GM12878 (cell line): ENCODE data around the gene OR2A12. TPM values are rescaled to one million over a fixed set of nuclear protein-coding genes. Genes with fewer than 3 reads are reported as not detected.
"Not testable (repeated sequence)": the region's sequence is repeated elsewhere in the genome, so short reads cannot be mapped to it uniquely, and the experiment has no call there.

Experiments
- ATAC-seq: fragments of 200-7000 bp; cut with Tn5 transposase; 3 replicates; pipeline ENCODE4 v1.9.1; 2020; ENCODE audit warnings: mild to moderate bottlenecking, moderate library complexity
- BruUV-seq: library from RNA; stranded (reverse); fragments of 400-500 nt; replicated peaks from 2 replicates; lab custom pipeline; 2021; lab: Mats Ljungman, UMichigan
- CTCF ChIA-PET: fragments of 300-600 bp; sonication (Branson Sonifier 250); formaldehyde crosslinking; extraction: SDS; loops from one replicate; lab custom pipeline; 2021; ENCODE audit warnings: inconsistent platforms; lab: Yijun Ruan, JAX
- POLR2A ChIA-PET: fragments of 350-600 bp; formaldehyde crosslinking; extraction: SDS; loops from one replicate; lab custom pipeline; 2021; ENCODE audit warnings: inconsistent platforms; lab: Charles Lee
- RAD21 ChIA-PET: fragments of 300-600 bp; sonication (Branson Sonifier 250); formaldehyde crosslinking; loops from one replicate; lab custom pipeline; 2023; ENCODE audit warnings: antibody characterized with exemption; ENCODE audit not compliant: unreplicated experiment; lab: Charles Lee
- SMC1A ChIA-PET: fragments of 300-600 bp; sonication (Branson Sonifier 250); formaldehyde crosslinking; loops from one replicate; lab custom pipeline; 2023; ENCODE audit not compliant: unreplicated experiment, uncharacterized antibody; lab: Charles Lee
- DNase-seq: peaks from one replicate; pipeline ENCODE4 v3.0.0-alpha.2; 2011; ENCODE audit warnings: low read depth, low spot score
- FAIRE-seq: peaks from 3 replicates; lab custom pipeline; 2011; peaks lifted over from hg19 to GRCh38; lab: Jason Lieb, UNC
- H2AFZ ChIP-seq: 2 replicates; pipeline ENCODE4 v1.6.0; 2011; ENCODE audit warnings: low read depth, low read length, control low read depth; ENCODE audit not compliant: control insufficient read depth
- H3K27ac ChIP-seq: 2 replicates; pipeline ENCODE4 v1.5.1; 2011; ENCODE audit warnings: control low read depth; ENCODE audit not compliant: control insufficient read depth, insufficient read depth
- H3K27me3 ChIP-seq, 2 experiments: replicated peaks in 1 of 2; 2 replicates each; pipeline versions ENCODE4 v1.6.0 to v1.6.1; 2011; ENCODE audit warnings: low read length in 1 of 2; ENCODE audit not compliant: control insufficient read depth in 2 of 2, insufficient read depth in 2 of 2
- H3K36me3 ChIP-seq, 2 experiments: 2 replicates each; pipeline ENCODE4 v1.5.1; 2011; ENCODE audit warnings: low read length in 1 of 2; ENCODE audit not compliant: control insufficient read depth in 2 of 2, insufficient read depth in 2 of 2
- H3K4me1 ChIP-seq: 2 replicates; pipeline ENCODE4 v1.6.1; 2011; ENCODE audit warnings: mild to moderate bottlenecking, low read length, moderate library complexity, mixed read lengths; ENCODE audit not compliant: control insufficient read depth, insufficient read depth
- H3K4me2 ChIP-seq: 2 replicates; pipeline ENCODE4 v1.6.0; 2011; ENCODE audit warnings: control low read depth; ENCODE audit not compliant: control insufficient read depth, insufficient read depth
- H3K4me3 ChIP-seq: fragments of 200-600 bp; sonication (generic); 2 replicates; pipeline ENCODE4 v1.5.1; 2016
- H3K79me2 ChIP-seq: 2 replicates; pipeline ENCODE4 v1.6.0; 2011; ENCODE audit warnings: low read length; ENCODE audit not compliant: control insufficient read depth, insufficient read depth
- H3K9ac ChIP-seq: 2 replicates; pipeline ENCODE4 v1.8.0; 2011; ENCODE audit warnings: low read length, control low read depth, mixed read lengths; ENCODE audit not compliant: control insufficient read depth, insufficient read depth
- H3K9me3 ChIP-seq: replicated peaks from 3 replicates; pipeline ENCODE4 v1.5.1; 2011; ENCODE audit warnings: mild to moderate bottlenecking, low read length; ENCODE audit not compliant: control insufficient read depth, insufficient read depth
- H4K20me1 ChIP-seq: 2 replicates; pipeline ENCODE4 v1.6.0; 2011; ENCODE audit not compliant: control insufficient read depth, insufficient read depth
- CEBPB ChIP-seq, 2 experiments: fragments of 150-350 bp in 1 of 2; IDR thresholded peaks; 2 replicates each; pipeline ENCODE4 v1.6.1; 2012 to 2014; ENCODE audit warnings: low read depth in 2 of 2, low read length in 2 of 2, borderline replicate concordance in 1 of 2, inconsistent platforms in 1 of 2
- EP300 ChIP-seq, 2 experiments: fragments of 150-350 bp in 1 of 2; IDR thresholded peaks; 2 replicates each; pipeline ENCODE4 v1.6.1; 2011 to 2012; ENCODE audit warnings: low read depth in 2 of 2, low read length in 2 of 2, borderline replicate concordance in 1 of 2, improper control_type of control experiment in 1 of 2, inconsistent platforms in 1 of 2; ENCODE audit not compliant: control insufficient read depth in 1 of 2
- KDM1A ChIP-seq: fragments of 200-600 bp; sonication (generic); IDR thresholded peaks from 2 replicates; pipeline ENCODE4 v1.6.1; 2016; ENCODE audit warnings: borderline replicate concordance
- NFXL1 ChIP-seq: fragments of 450-650 bp; IDR thresholded peaks from 2 replicates; pipeline ENCODE4 v1.6.1; 2017; ENCODE audit warnings: antibody characterized with exemption, mild to moderate bottlenecking, borderline replicate concordance
- NR2C2 ChIP-seq: IDR thresholded peaks from 2 replicates; pipeline ENCODE4 v1.6.1; 2011; ENCODE audit warnings: borderline replicate concordance, low read depth; ENCODE audit not compliant: control insufficient read depth, insufficient read length
- SMAD1 ChIP-seq: fragments of 450-650 bp; IDR thresholded peaks from 2 replicates; pipeline ENCODE4 v1.6.1; 2018; ENCODE audit warnings: mild to moderate bottlenecking, low read depth; ENCODE audit not compliant: partially characterized antibody
- SUPT20H ChIP-seq: IDR thresholded peaks from 2 replicates; pipeline ENCODE4 v1.6.1; 2011; ENCODE audit warnings: low read depth, mild to moderate bottlenecking, low read length, moderate library complexity, borderline replicate concordance; ENCODE audit not compliant: control insufficient read depth
- TCF3 ChIP-seq: IDR thresholded peaks from 2 replicates; pipeline ENCODE4 v1.6.1; 2012; ENCODE audit warnings: low read depth, mild to moderate bottlenecking, low read length, borderline replicate concordance; ENCODE audit not compliant: insufficient read depth
- TCF7 ChIP-seq: IDR thresholded peaks from 2 replicates; pipeline ENCODE4 v1.6.1; 2014; ENCODE audit warnings: antibody characterized with exemption, borderline replicate concordance
- WGBS: methylation state at CpG from one replicate; pipeline ENCODE4 v1.1.6; 2016; ENCODE audit warnings: low lambda C conversion rate; ENCODE audit not compliant: insufficient replicate concordance, insufficient coverage; ENCODE audit errors: missing lambda C conversion rate; 5-methylcytosine and 5-hydroxymethylcytosine counted together
- in situ Hi-C: fragments of 300-500 bp; cut with MboI; formaldehyde crosslinking; loops from 9 replicates; pipeline ENCODE4 v1.14.3; 2018; ENCODE audit warnings: mixed read lengths
- intact Hi-C: fragments of 100-400 bp; cut with micrococcal nuclease; formaldehyde crosslinking; loops from one replicate; pipeline ENCODE4 v1.14.2; 2022; ENCODE audit not compliant: unreplicated experiment
- polyA plus RNA-seq, 11 experiments: library from polyadenylated mRNA; depleted of rRNA in 4 of 11; unstranded in 6 of 11; stranded (reverse) in 5 of 11; fragments of >200 nt; fragmentation: Nextera tagmentation in 4 of 11; fragmentation: Illumina TruSeq in 1 of 11; extraction: Ambion mirVana in 4 of 11; extraction: Trizol in 1 of 11; gene quantifications; 1 replicate in 1 of 11; 2 replicates in 10 of 11; pipeline versions ENCODE4 v1.2.1 to v1.2.3, GENCODE V29; 2011 to 2016; ENCODE audit warnings: inconsistent platforms in 2 of 11, missing spikeins in 2 of 11, low read depth in 1 of 11
- total RNA-seq, 4 experiments: library from RNA; depleted of rRNA in 3 of 4; stranded (reverse); fragments of >200 nt in 3 of 4; fragmentation: Illumina TruSeq in 1 of 4; extraction: Trizol in 1 of 4; gene quantifications; 2 replicates each; pipeline versions ENCODE4 v1.2.1 to v1.2.3, GENCODE V29; 2013 to 2021
- TF ChIP-seq, protein P1 (sequence below): fragments of 450-650 bp; IDR thresholded peaks from 2 replicates; pipeline ENCODE4 v1.6.1; 2017; ENCODE audit warnings: mild to moderate bottlenecking

Gene OR2A12
- total and polyA plus RNA-seq, 10 of the 15 experiments (the other 5 are each of a cell fraction or from before 2014, with no cell fraction given), result not detected

DNA sequence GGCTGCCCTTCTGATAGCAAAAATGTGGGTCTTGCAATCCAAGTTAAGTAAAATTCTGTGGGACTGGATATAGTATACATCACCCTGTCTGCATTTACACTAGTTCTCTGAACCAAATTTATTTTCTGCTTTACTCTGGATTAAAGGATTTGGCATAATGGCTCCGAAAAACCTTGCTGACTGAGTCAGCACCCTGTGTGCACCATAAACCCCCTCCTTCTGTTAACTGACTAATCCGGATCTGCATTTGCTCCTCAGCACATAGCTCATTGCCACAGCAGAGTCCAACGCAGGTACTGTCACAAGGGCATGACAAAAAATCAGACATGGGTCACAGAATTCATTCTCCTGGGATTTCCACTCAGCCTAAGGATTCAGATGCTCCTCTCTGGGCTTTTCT lies 36.0 kb upstream of the OR2A12 start (continued):
- TF ChIP-seq CEBPB (IDR thresholded peaks at IDR 0.05; ENCODE audit: borderline replicate concordance in 1 of 2, low read depth in 2 of 2, low read length in 2 of 2), result no peak

- H3K27ac ChIP-seq, RAD21 ChIA-PET, H3K79me2 ChIP-seq, H3K27me3 ChIP-seq, BruUV-seq, SMC1A ChIA-PET, POLR2A ChIA-PET, H3K4me3 ChIP-seq, in situ Hi-C loops, H3K4me1 ChIP-seq, H2AFZ ChIP-seq, CTCF ChIA-PET, H3K36me3 ChIP-seq, ATAC-seq, H3K9ac ChIP-seq, H3K9me3 ChIP-seq, H3K4me2 ChIP-seq, DNase-seq, H4K20me1 ChIP-seq, intact Hi-C loops, FAIRE-seq: not testable (repeated sequence)
- WGBS, result 15% methylated on average over 8 of the region's 8 CpGs
Measured at GRCh38 chr7:144050884-144051283, 35.2 kb upstream of the OR2A12 start.

- ChIA-PET CTCF (no interaction called here), POLR2A (no interaction called here), SMC1A (interaction anchor here (1.0 kb wide), 1 partner anchor 322 kb away, joined by 3 read pairs; no protein-coding TSS in a partner anchor), RAD21 (no interaction called here)
- no peaks in the 10 kb centered on the region for H3K36me3 ChIP-seq
- FAIRE-seq (no peak), ATAC-seq (no peak), DNase-seq (no peak)
- H3K79me2 ChIP-seq, result no peaks in the 10 kb centered on the region
- no peak overlapping the region for H3K4me2 ChIP-seq
- H3K4me3 ChIP-seq, result no peak overlapping the region
- H2AFZ ChIP-seq, result no peak overlapping the region
- in situ Hi-C loops, result no loop called here
- no peaks in the 10 kb centered on the region for H3K4me1 ChIP-seq
- intact Hi-C loops, result no loop called here
- H3K27ac ChIP-seq, result no peak overlapping the region
- H4K20me1 ChIP-seq, result no peaks in the 10 kb centered on the region
- BruUV-seq, result no TSS peak
- no peak overlapping the region for H3K9ac ChIP-seq
- no peaks in the 10 kb centered on the region for H3K27me3 ChIP-seq
- no peak for TF ChIP-seq TCF3
- TF ChIP-seq NR2C2, result no peak
- TF ChIP-seq EP300 (IDR thresholded peaks at IDR 0.05; ENCODE audit: borderline replicate concordance in 1 of 2, control insufficient read depth in 1 of 2, low read depth in 2 of 2, low read length in 2 of 2), result no peak
- TF ChIP-seq, protein P1, sequence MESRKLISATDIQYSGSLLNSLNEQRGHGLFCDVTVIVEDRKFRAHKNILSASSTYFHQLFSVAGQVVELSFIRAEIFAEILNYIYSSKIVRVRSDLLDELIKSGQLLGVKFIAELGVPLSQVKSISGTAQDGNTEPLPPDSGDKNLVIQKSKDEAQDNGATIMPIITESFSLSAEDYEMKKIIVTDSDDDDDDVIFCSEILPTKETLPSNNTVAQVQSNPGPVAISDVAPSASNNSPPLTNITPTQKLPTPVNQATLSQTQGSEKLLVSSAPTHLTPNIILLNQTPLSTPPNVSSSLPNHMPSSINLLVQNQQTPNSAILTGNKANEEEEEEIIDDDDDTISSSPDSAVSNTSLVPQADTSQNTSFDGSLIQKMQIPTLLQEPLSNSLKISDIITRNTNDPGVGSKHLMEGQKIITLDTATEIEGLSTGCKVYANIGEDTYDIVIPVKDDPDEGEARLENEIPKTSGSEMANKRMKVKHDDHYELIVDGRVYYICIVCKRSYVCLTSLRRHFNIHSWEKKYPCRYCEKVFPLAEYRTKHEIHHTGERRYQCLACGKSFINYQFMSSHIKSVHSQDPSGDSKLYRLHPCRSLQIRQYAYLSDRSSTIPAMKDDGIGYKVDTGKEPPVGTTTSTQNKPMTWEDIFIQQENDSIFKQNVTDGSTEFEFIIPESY, result no peak
- TF ChIP-seq SMAD1, result no peak
- no peak for TF ChIP-seq KDM1A
- no peak for TF ChIP-seq NFXL1
- no peak for TF ChIP-seq TCF7
- TF ChIP-seq SUPT20H, result no peak
- 31% methylated on average over 3 of the region's 3 CpGs for WGBS
- H3K9me3 ChIP-seq, result no peaks in the 10 kb centered on the region
Measured at GRCh38 chr7:144057954-144058353, 28.1 kb upstream of the OR2A12 start.
